GF-D8 (cell line): Measurements from ENCODE around the gene MEF2A.
"Not testable (repeated sequence)": the region's sequence is repeated elsewhere in the genome, so short reads cannot be mapped to it uniquely, and the experiment has no call there.

Experiments
- DNase-seq: peaks from one replicate; lab custom pipeline; 2025; lab: John Stamatoyannopoulos, UW

MEF2A gene

DNA sequence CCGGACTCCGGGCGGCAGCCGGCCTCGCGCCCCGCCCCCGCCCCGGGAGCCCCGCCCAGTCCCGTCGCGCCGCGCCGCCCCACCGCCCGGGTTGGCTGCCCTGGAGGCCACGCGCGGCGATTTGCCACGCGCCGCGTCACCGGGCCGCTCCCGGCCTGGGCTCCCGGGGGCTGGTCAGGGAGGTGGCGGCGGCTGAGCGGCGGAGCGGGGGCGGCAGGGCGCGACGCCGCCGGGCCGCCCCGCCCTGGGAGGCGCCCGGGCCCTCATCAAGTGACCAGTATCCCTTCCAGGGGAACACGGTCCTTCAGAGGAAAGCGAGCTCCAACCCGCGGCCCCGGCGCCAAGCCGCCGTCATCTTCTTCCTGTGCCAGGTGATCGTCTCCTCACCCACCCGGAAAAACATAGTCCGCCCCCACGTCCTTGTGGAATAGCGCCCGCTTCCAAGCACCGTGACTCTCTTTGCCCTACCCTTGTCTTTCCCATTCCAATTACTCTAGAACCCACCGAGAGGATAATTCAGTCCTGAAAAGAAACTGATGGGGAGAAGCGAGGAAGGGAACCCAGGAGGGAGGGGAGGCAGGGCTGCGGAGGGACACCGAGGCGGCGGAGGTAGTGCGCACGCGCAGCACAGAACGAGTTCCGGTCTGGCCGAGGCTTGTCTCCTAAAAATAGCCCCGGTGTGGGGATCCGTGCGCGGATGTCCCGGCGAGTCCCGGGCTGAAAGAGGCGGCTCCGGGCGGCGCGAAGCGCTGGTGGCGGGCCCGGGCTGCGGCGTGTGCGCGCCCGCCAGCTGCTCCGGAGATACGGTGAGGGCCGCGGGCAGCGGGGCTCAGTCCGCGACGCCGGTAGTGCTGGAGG lies at the start of gene MEF2A:
TSS of gene MEF2A (plus strand) at position 686 of the 858 bp plus-strand sequence. CDS start 67,136 bp downstream, outside the sequence.
- peak; percentile 73 for DNase-seq

DNA sequence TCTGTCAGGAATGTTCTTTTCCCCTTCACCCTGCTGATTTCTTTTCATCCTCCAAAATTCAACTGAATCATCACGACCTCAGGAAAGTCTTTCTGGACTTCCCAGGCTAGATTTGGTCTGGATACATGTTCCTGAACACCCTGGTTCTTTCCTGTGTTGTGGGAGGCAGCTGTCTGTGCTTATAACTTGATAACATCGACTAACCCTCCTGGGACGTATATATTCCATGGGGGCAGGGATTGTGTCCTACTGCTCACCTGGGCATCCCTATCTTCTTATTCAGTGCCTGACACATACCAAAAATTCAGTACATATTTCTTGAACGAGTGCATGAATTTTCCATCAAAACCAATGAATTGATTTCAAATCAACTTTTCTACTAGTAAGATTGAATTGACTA lies 47.6 kb upstream of the MEF2A start:
- no peak for DNase-seq

DNA sequence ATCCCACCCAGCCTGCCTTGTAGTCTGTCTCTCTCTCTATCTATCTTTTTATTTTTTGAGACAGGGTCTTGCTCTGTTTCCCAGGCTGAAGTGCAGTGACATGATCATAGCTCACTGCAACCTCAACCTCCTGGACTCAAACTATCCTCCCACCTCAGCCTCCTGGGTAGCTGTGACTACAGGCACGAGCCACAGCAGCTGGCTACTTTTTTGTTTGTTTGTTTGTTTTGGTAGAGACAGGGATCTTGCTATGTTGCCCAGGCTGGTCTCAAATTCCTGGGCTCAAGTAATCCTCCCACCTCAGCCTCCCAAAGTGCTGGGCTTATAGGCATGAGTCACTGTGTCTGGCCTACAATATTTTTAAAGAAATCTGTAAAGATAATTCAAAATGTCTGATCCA lies 46.4 kb upstream of the MEF2A start:
- DNase-seq, result not testable (repeated sequence)

DNA sequence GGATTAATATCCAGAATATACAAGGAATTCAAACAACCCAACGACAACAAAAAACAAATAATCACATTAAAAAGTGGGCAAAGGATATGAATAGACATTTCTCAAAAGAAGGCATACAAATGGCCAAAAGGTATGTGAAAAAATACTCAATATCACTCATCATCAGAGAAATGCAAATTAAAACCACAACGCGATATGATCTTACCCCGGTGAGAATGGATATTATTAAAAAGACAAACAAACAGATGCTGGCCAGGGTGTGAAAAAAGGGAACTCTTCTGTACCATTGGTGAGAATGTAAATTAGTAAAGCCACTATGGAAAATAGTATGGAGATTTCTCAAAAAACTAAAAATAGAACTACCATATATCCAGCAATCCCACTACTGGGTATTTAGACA lies 43.5 kb upstream of the MEF2A start:
- no peak for DNase-seq

- DNase-seq, result no peak
Measured at GRCh38 chr15:99526176-99526575, 39.6 kb upstream of the MEF2A start.

GRCh38 chr15:99526671-99527070 lies 39.1 kb upstream of the MEF2A start:
- no peak for DNase-seq

DNA sequence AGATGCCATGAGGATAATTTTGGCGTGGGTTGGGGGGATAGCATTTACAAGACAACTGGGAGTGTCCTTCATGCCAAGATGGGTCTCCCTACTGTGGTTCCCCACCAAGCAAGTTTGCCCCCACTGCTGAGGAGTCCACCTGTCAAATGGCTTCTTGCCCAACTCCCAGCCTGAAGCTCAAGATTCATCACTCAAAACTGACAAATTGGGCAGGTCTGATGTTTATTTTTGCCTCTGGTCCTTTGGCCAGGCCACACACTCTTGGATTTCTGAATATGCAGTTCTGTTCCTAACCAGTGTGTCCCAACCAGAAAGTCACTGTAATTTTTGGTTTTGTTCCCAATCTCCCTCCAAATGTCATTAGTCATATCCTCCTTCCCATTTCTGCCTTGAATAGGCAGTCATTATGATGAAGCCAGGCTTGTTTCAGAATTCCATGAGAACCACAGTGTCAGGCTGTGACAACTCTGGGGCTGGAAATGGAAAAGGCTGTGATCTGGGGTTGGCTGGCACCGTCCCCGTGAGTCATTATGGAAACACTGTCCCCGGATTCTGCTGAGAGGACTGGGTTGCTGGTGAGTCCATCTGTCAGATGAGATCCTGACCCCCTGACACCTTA lies 29.3 kb upstream of the MEF2A start:
- no peak for DNase-seq

DNA sequence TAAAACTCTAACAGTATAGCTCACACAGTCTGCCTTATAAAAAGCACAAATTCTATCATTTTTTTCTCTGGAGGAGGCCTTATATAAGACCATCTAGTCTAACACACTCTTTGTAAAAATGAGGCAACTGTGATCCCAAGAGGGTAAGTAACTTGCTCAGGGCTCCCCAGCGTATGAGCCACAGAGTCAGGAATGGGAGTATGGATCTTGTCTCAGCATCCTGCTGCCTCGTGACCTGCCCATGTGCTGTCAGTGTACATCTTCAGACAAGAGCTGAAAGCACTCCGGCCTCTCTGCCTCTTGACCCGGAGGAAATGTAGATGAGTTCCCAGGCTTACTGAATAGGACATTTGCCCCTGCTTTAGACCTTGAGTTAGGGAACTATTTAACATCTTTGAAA lies 28.4 kb upstream of the MEF2A start:
- no peak for DNase-seq

DNA sequence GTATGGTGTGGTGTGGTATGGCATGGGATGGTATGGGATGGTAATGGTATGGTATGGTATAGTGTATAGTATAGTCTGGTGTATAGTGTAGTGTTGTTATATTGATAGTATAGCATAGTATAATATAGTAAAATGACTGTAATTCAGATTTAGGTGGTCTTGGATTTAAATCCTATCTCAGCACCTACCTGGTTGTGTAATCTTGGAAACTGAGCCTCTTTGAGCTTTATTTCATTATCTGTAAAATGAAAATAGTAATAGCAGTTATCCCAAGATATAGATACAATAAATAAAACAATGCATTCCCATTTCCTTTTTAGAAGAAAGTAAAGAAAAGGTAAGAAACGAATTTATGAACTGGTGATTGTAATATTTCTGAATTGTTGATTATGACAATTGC lies 27.5 kb upstream of the MEF2A start:
- no peak for DNase-seq

GRCh38 chr15:99542828-99543227 lies 23.0 kb upstream of the MEF2A start:
- DNase-seq, result no peak

DNA sequence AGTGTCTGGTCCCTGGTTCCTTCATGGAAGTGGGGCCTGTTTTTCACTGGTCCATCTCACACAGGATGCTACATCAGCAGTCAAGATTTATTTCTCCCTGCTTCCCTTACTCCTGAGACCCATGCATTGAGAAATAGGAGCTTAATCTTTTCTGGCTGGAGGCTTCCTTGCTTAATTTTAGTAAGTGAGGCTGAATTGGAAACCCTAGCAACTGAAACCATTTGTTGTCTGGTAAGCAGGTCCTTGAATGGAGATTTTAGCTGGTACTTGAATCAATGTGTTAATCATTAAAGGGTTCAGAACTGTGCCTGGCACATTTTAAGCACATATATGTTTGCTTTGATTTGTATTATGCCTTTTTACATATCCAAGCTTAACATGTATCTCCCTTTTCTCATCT lies 20.2 kb upstream of the MEF2A start:
- DNase-seq, result no peak

DNA sequence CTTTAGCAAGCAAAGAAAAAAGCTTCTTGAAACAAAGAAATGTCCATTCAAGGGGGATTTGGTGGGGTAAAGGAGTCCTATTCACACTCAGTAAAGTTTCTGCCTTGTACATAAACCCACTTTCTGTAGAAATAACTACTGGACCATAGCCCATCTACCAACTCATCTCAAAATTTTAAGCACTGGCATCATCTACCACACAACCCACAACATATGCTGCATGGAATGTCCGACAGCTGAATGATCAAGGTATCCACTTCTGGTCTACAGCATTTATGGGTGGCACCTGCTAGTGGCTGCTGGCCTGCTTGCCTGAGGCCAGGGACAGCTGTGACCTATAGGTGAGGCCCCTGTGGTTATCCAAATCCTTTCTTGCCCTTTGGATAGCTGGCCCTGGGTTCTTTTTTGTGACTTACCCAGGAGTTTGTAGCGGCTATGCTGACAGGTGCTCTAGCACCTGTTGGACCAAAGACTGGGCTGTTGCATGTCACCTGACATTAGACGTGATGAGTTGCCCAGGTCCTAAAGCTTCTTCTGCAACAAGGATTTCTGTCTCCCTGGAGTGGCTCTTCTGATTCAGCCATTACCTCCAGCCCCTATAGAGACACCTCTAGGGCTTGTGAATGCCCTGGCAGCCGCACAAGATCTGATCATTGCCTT lies 19.2 kb upstream of the MEF2A start:
- DNase-seq, result no peak

GRCh38 chr15:99547517-99547916 lies 18.3 kb upstream of the MEF2A start:
- no peak for DNase-seq

DNA sequence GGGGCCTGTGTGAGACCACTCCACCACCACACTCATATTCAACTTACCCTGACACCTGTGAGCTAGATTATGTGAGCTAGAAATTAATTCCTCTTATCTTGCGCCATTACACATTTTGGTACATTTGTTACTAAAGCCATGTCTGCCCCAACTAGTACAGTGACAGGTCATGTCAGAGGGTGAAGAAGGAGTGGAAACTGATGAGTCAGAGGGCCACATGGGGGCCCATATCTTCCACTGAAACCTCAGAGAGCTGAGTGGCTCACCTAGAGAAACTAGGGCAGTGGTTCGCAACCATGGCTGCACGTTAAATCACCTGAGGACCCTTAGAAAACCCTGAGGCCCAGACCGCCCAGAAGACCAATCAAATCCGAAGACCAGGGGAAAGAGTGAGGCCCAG lies 15.7 kb upstream of the MEF2A start:
- DNase-seq, result no peak

- DNase-seq, result no peak
Measured at GRCh38 chr15:99552111-99552510, 13.7 kb upstream of the MEF2A start.

GRCh38 chr15:99554880-99555488 lies 10.8 kb upstream of the MEF2A start:
- DNase-seq, result no peak

GRCh38 chr15:99556011-99556410 lies 9.8 kb upstream of the MEF2A start:
- no peak for DNase-seq

GRCh38 chr15:99556578-99556977 lies 9.2 kb upstream of the MEF2A start:
- DNase-seq, result no peak

DNA sequence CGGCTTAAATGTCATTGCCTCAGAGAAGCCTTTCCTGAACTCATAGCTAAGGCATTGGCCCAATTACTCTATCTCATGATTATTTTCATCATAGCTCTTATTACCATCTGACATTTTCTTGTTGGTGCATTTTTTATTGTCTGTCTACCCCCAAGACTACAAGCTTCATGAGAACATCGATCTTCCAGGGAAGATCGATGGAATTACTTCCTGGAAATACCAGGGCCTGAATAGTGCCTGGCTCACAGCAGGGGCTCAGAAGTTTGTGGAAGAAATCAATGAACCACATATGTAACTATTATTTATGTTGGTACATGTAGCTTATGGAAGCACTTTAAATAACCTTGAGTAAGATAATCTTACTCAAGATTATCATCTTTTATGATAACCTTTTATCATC lies 7.7 kb upstream of the MEF2A start:
- no peak for DNase-seq

DNA sequence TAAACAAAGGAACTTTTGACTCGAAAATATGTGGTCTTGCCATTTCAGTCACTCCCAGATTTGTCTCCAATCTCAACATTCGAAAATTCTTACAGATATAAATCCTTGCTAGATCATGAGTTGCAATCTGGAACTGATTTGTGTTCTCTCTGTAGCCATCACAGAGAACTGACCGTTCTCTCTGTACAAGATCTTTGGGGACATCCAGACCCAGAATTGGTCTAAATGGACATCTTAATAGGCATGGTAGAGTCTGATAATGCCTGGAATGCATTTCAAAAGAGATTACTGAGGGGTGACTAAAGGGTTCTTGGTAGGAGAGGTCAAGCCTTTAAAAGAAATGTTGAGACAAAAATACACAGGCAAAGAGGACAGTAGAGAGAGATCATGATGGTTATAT lies 7.2 kb upstream of the MEF2A start:
- no peak for DNase-seq

DNA sequence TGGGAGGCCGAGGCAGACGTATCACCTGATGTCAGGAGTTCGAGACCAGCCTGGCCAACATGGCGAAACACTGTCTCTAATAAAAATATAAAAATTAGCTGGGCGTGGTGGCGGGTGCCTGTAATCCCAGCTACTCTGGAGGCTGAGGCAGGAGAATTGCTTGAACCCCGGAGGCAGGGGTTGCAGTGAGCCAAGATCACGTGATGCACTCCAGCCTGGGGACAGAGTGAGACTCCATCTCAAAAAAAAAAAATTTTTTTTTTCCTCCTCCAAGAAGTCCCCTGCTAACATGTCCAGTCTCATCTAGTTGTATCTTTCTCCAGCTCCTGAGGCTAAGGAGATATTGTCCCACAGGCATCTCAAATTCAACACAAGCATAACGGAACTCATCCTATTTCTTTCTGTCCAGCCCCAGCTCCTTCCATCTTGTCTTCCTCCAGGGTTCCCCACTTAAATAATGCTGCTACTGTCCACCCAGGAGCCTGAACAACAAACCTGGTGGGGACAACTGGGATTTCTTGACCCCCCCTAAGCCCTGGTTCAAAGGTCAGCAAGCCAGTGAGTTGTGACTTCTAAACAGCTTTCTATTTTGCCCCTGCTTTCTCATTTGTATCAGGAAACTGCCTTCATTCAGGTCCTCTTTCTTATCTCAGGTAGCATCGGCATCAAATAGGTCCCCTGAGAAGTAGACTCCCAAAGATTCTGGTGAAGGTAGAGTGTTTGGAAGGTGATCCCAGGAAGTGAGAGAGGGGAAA lies 4.1 kb upstream of the MEF2A start:
- DNase-seq, result no peak

- DNase-seq, result peak; percentile 20
Measured at GRCh38 chr15:99562238-99562637, 3.5 kb upstream of the MEF2A start.
